Fibroblast of mammary gland (primary cell): Measurements from ENCODE around the gene NPHP3.
"Not testable (repeated sequence)": the region's sequence is repeated elsewhere in the genome, so short reads cannot be mapped to it uniquely, and the experiment has no call there.

ENCODE experiments used
- DNase-seq: peaks from one replicate; pipeline ENCODE4 v3.0.0-alpha.2; 2010; ENCODE audit warnings: low read depth
- H3K4me3 ChIP-seq: 2 replicates; pipeline ENCODE4 v1.5.1; 2011; ENCODE audit warnings: low read depth, mild to moderate bottlenecking, low read length, moderate library complexity; ENCODE audit not compliant: control insufficient read depth
- TF ChIP-seq, protein P1 (sequence below): conservative IDR thresholded peaks from 2 replicates; pipeline ENCODE4 v1.5.1; 2011; ENCODE audit warnings: low read depth, low read length, inconsistent platforms; ENCODE audit not compliant: control insufficient read depth, insufficient read depth

The NPHP3 gene, protein sequence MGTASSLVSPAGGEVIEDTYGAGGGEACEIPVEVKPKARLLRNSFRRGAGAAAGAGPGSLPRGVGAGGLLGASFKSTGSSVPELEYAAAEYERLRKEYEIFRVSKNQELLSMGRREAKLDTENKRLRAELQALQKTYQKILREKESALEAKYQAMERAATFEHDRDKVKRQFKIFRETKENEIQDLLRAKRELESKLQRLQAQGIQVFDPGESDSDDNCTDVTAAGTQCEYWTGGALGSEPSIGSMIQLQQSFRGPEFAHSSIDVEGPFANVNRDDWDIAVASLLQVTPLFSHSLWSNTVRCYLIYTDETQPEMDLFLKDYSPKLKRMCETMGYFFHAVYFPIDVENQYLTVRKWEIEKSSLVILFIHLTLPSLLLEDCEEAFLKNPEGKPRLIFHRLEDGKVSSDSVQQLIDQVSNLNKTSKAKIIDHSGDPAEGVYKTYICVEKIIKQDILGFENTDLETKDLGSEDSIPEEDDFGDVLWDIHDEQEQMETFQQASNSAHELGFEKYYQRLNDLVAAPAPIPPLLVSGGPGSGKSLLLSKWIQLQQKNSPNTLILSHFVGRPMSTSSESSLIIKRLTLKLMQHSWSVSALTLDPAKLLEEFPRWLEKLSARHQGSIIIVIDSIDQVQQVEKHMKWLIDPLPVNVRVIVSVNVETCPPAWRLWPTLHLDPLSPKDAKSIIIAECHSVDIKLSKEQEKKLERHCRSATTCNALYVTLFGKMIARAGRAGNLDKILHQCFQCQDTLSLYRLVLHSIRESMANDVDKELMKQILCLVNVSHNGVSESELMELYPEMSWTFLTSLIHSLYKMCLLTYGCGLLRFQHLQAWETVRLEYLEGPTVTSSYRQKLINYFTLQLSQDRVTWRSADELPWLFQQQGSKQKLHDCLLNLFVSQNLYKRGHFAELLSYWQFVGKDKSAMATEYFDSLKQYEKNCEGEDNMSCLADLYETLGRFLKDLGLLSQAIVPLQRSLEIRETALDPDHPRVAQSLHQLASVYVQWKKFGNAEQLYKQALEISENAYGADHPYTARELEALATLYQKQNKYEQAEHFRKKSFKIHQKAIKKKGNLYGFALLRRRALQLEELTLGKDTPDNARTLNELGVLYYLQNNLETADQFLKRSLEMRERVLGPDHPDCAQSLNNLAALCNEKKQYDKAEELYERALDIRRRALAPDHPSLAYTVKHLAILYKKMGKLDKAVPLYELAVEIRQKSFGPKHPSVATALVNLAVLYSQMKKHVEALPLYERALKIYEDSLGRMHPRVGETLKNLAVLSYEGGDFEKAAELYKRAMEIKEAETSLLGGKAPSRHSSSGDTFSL (N-terminal part only)

DNA sequence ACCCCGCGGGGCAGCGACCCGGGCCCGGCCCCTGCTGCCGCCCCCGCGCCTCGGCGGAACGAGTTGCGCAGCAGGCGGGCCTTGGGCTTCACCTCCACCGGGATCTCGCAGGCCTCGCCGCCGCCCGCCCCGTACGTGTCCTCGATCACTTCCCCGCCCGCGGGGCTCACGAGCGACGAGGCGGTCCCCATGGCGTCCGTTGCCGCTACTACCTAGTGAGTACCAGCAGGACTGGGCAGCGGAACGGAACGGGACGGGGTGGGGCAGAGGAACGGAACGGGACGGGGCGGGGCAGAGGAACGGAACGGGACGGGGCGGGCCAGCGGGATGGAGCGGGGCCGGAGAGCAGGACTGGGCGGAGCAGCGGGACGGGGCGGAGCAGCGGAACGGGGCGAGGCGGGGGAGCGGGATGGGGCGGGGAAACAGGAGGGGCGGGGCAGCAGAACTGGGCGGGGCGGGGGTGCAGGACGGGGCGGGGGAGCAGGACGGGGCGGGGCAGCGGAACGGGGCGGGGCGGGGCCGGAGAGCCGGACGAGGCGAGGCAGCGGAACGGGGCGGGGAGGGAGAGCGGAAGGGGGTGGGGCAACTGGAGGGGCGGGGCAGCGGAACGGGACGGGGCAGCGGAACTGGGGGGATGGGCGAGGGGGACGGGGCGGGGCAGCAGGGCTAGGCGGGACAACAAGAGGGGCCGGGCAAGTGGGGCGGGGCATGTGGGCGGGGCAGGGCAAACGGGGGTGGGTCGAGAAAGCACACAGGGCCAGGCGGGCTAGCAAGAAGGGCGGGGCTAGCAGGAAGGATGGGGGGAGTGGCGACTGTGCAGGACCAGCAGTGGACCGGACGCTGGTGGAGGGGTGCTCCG lies at the start of gene NPHP3:
Gene NPHP3, minus strand, starts transcription at position 245 of the 859 bp plus-strand sequence. Its CDS starts 54 bp downstream, at position 191.
- H3K4me3 ChIP-seq: peak within 1 kb of the TSS; percentile 81
- DNase-seq: peak; percentile 92
- TF ChIP-seq, protein P1, sequence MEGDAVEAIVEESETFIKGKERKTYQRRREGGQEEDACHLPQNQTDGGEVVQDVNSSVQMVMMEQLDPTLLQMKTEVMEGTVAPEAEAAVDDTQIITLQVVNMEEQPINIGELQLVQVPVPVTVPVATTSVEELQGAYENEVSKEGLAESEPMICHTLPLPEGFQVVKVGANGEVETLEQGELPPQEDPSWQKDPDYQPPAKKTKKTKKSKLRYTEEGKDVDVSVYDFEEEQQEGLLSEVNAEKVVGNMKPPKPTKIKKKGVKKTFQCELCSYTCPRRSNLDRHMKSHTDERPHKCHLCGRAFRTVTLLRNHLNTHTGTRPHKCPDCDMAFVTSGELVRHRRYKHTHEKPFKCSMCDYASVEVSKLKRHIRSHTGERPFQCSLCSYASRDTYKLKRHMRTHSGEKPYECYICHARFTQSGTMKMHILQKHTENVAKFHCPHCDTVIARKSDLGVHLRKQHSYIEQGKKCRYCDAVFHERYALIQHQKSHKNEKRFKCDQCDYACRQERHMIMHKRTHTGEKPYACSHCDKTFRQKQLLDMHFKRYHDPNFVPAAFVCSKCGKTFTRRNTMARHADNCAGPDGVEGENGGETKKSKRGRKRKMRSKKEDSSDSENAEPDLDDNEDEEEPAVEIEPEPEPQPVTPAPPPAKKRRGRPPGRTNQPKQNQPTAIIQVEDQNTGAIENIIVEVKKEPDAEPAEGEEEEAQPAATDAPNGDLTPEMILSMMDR: no peak

DNA sequence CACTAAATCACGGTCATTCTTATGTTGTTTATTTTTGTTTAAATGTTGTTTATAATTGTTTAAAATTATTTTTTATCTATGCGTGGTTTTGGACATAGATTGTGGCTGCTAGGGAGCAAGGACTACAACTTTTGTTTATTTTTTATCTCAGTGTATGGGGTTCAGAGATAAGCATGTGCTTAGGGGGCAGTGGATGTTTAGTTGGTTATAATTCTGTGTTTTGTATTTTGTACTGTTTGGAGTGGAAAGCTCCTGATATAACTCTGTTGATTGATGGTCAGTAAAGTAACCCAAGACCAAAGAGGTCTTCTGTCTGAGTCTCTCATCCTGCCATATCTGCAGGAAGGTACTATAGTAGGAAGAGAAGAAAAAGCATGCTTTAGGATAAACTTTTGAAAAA lies 36.5 kb upstream of the NPHP3 start:
- TF ChIP-seq, protein P1: no peak
- no peak overlapping the region for H3K4me3 ChIP-seq
- DNase-seq: no peak

DNA sequence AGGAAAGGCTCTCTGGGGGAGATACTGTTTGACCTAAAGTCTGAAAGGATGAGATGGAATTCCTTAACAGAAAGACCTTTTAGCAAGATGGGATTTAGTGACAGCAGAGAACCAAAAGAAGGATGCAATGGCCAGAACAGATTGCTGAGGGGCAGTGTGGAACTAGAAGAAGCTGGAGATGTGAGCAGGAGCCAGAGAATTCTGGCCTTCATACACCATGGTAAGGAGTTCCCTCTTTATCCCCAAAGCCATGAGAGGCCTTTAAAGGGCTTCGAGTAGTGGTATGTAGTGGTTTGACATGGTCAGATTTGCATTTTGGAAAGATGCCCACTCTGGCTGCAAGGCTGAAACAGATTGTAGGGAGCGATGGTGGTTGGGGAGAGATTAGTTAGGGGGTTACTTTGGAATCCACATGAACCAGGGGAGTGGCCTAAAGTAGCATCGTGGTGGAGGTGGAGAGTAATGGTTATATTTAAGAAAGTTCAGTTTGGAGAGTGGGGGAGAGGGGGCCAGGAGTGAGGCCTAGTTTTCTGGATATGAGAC lies 34.0 kb upstream of the NPHP3 start:
- DNase-seq: no peak
- H3K4me3 ChIP-seq: no peak overlapping the region
- TF ChIP-seq, protein P1: no peak

DNA sequence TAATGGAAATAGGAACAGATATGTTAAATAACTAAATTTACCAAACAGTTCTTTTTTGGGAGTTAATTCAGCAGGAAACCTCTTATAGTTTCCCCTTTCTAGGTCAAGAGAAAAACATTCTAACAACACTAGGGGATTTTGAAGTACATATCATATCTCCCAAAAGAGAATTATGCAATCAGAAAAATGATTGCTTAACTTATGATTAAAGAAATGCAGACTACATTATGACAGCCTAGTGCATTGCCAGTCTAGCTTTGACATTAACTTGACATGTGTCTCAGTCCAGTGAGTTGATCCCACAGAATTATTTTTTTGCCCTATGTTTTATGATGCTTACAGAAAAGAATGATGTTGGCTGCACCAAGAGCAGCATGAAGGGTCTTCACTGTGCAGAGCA lies 31.7 kb upstream of the NPHP3 start:
- no peak overlapping the region for H3K4me3 ChIP-seq
- no peak for DNase-seq
- TF ChIP-seq, protein P1: no peak

DNA sequence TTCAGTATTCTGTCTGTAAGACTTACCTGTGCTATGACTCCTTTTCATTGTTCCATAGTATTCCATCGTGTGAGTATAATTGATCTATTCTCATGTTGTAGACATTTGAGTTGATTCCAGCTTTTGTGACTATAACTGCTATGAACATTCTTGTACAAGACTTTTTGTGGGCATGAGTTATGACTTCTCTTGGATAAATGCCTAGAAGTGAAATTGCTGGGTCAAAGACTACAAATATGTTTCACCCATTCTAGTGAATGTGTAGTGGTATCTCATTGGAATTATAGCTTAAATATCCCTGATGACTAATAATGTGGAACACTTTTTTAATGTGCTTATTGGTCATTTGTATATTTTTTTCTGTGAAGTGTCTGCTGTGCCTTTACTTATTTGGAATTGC lies 27.6 kb upstream of the NPHP3 start:
- TF ChIP-seq, protein P1: no peak
- no peak overlapping the region for H3K4me3 ChIP-seq
- DNase-seq: peak; percentile 31

DNA sequence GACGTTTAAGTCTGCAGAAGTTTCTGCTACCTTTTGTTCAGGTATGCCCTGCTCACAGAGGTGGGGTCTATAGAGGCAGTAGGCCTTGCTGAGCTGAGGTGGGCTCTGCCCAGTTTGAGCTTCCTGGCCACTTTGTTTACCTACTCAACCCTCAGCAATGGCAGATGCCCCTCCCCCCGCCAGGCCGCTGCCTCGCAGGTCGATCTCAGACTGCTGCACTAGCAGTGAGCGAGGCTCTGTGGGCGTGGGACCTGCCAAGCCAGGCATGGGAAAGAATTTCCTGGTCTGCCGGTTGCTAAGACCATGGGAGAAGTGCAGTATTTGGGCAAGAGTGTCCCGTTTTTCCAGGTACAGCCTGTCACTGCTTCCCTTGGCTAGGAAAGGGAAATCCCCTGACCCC lies 24.5 kb upstream of the NPHP3 start:
- not testable (repeated sequence) for DNase-seq, H3K4me3 ChIP-seq
